Right ventricle myocardium inferior (tissue), 1 donor: ENCODE measurements around the gene ALOX12. TPM values are rescaled to one million over a fixed set of nuclear protein-coding genes. Genes with fewer than 3 reads are reported as not detected.
A peak's percentile ranks its signal among the peaks of the same experiment; 100 is the strongest.

ENCODE experiments used
- ATAC-seq: fragments of 200-7000 bp; cut with Tn5 transposase; one replicate; pipeline ENCODE4 v1.9.1; 2020; ENCODE audit warnings: mild to moderate bottlenecking, moderate library complexity
- DNase-seq: peaks from one replicate; pipeline ENCODE4 v3.0.0; 2021; ENCODE audit errors: missing footprints
- intact Hi-C: fragments of 100-400 bp; cut with DNase I; formaldehyde crosslinking; loops from one replicate; pipeline ENCODE4 v1.11.0; 2022
- total RNA-seq: library from RNA; stranded (reverse); fragmentation: NEBNext Ultra II Directional; extraction: Animal tissue kit (Norgen Biotek cat#: 25700); gene quantifications from one replicate; pipeline ENCODE4 v1.2.1, GENCODE V29; 2021
- donor health status: DM: no; HTN: yes; CAD: no; lungs with severe emphysema.

ALOX12 gene
- total RNA-seq, 1 donor from 2014 or later = 0.11 TPM

GRCh38 chr17:6997171-6997570 is 1.3 kb downstream of the ALOX12 start:
- intact Hi-C loops = no loop called here
- DNase-seq (no peak), ATAC-seq (no peak)

- ATAC-seq = no peak
- intact Hi-C loops = no loop called here
These were observed 3.1 kb downstream of the ALOX12 start for GRCh38 chr17:6998855-6999508.

DNA sequence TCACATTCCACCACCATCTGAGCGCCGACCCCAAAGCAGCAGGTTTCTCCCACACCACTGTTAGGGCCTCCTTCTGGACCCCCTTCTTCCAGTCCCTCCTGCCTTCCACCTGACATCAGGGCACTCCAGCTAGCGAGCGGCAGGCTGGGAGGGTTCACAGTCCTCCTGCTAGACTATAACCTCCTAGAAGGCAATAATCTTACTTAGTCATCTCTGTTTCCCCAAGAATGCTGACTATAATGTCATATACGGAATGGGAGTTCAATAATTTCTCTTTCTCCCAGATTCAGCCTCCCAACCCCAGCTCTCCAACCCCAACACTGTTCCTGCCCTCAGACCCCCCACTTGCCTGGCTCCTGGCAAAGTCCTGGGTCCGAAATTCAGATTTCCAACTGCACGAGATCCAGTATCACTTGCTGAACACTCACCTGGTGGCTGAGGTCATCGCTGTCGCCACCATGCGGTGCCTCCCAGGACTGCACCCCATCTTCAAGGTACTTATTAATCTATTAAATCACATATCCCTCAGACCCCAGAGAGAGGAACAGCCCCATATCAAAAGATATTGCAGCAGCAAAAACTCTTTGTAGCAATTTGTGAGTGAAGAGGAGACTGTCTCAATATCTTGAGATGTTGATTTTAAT is 5.6 kb downstream of the ALOX12 start:
- no peak for ATAC-seq
- intact Hi-C loops = loop anchor here (5.0 to 10.0 kb wide), 2 partner anchors 157 to 334 kb away; no protein-coding TSS in a partner anchor

More at GRCh38 chr17:6998855-6999508, 3.1 kb downstream of the ALOX12 start:
- DNase-seq = no peak

DNA sequence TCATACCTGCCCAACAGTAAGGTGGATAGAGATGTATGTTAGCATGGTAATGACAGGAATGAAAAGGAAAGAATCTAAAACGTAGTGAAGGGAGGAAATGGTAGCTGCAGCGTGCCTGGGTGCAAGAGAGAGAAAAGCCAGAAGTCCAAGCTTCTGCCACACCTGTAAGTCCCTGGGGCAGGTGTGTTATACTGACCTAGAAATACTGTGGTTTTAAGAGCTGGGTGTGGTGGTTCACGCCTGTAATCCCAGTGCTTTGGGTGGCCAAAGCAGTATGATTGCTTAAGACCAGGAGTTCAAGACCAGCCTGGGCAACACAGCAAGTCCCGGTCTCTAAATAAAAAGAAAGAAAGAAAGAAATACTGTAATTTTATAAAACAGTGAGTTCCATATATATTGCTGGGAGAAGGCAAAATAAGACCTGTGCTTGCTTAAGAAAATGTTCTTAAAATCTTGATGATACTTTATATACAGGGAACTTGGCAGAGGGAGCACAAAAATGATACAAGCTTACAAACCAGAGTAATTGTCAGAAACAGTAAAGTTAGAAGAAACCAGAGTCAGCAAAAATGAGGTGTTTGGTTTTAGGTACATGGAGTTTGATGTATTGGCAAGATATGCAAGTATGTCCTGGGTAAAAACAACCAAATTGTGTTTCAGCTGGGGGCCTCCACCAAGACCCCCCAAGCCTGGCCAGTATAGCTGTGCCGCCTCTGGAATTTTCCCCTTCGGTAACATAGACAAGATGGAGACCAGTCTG is 6.6 kb downstream of the ALOX12 start:
- DNase-seq (no peak), ATAC-seq (no peak)
- intact Hi-C loops = loop anchor here (5.0 to 10.0 kb wide), 2 partner anchors 158 to 335 kb away; no protein-coding TSS in a partner anchor

More for the DNA sequence above, 5.6 kb downstream of the ALOX12 start:
- DNase-seq = no peak

GRCh38 chr17:7003745-7004144 is 7.9 kb downstream of the ALOX12 start:
- DNase-seq = no peak
- no peak for ATAC-seq
- intact Hi-C loops = loop anchor here (1.0 to 10.0 kb wide), 3 partner anchors 89 to 336 kb away; no protein-coding TSS in a partner anchor

- DNase-seq (no peak), ATAC-seq (peak; percentile 70)
- intact Hi-C loops = loop anchor here (1.0 to 10.0 kb wide), 4 partner anchors 90 to 352 kb away; partner anchors contain the start of genes C17orf100 and MED31
These were observed 8.8 kb downstream of the ALOX12 start for GRCh38 chr17:7004398-7005253.

DNA sequence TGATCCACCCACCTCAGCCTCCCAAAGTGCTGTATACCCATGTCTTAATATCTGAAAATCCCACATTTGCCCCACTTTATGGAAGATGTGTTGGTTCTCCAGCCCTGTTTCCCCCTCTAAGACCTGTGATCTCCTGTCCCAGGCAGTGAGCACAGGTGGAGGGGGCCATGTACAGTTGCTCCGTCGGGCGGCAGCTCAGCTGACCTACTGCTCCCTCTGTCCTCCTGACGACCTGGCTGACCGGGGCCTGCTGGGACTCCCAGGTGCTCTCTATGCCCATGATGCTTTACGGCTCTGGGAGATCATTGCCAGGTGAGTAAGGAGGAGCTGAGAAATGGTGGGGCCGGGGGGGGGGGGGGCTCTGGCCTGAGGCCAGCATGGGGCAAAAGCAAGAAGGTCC is 9.9 kb downstream of the ALOX12 start:
- no peak for ATAC-seq
- DNase-seq = no peak
- intact Hi-C loops = loop anchor here (5.0 to 10.0 kb wide), 2 partner anchors 161 to 353 kb away; partner anchors contain the start of genes C17orf100 and MED31

GRCh38 chr17:7007143-7007542 is 11.3 kb downstream of the ALOX12 start:
- intact Hi-C loops = loop anchor here (5.0 to 10.0 kb wide), 2 partner anchors 162 to 355 kb away; partner anchors contain the start of genes C17orf100 and MED31

DNA sequence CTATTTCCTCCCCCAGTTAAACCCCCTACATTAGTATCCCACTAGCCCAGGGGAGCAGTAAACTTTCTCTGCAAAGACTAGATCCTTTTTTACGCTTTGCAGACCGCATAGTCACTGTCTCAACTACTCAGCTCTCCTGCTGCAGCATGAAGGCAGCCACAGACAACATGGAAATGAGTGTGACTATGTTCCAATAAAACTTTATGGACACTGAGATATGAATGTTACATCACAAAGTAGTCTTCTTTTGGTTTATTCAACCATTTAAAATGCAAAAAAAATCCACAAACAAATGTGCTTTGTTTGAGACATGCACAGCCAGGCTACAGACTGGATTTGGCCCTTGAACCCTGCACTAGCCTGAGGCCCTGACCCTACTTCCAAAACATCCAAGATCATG is 14.7 kb downstream of the ALOX12 start:
- no peak for ATAC-seq
- no peak for DNase-seq
- intact Hi-C loops = no loop called here

More at GRCh38 chr17:7007143-7007542, 11.3 kb downstream of the ALOX12 start:
- ATAC-seq (no peak), DNase-seq (no peak)

- DNase-seq (no peak), ATAC-seq (no peak)
- intact Hi-C loops = no loop called here
These were observed 15.6 kb downstream of the ALOX12 start for GRCh38 chr17:7011415-7011814.

- ATAC-seq (no peak), DNase-seq (no peak)
- intact Hi-C loops = no loop called here
These were observed 16.0 kb downstream of the ALOX12 start for GRCh38 chr17:7011942-7012254.

DNA sequence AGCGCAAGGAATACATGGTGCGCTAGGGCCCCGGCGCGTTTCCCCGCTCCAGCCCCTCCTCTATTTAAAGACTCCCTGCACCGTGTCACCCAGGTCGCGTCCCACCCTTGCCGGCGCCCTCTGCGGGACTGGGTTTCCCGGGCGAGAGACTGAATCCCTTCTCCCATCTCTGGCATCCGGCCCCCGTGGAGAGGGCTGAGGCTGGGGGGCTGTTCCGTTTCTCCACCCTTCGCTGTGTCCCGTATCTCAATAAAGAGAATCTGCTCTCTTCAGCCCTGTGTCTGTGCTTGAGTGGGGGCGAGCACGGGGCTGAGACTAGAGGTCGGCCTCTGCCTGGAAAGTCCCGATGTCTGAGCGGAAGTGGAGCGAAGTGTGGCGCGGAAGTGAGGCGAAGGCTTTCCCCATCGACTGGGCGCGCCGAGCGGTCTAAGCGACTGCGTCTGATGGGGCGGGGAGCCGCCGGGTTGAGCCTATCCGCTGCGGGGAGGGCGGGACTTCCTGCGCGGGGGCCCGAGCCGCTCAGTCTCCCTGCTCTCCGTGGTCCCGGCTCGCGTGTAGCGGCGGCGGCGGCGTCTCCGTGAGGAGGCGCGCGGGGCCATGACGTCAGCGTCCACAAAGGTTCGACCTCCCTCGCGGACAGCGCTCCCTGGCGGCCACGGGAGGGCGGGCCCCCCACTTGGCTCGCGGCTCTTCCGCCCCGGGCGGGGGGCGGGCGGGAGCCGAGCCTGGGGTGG is 18.6 kb downstream of the ALOX12 start:
- intact Hi-C loops = no loop called here
- DNase-seq (peak; percentile 99), ATAC-seq (peak; percentile 94)

DNA sequence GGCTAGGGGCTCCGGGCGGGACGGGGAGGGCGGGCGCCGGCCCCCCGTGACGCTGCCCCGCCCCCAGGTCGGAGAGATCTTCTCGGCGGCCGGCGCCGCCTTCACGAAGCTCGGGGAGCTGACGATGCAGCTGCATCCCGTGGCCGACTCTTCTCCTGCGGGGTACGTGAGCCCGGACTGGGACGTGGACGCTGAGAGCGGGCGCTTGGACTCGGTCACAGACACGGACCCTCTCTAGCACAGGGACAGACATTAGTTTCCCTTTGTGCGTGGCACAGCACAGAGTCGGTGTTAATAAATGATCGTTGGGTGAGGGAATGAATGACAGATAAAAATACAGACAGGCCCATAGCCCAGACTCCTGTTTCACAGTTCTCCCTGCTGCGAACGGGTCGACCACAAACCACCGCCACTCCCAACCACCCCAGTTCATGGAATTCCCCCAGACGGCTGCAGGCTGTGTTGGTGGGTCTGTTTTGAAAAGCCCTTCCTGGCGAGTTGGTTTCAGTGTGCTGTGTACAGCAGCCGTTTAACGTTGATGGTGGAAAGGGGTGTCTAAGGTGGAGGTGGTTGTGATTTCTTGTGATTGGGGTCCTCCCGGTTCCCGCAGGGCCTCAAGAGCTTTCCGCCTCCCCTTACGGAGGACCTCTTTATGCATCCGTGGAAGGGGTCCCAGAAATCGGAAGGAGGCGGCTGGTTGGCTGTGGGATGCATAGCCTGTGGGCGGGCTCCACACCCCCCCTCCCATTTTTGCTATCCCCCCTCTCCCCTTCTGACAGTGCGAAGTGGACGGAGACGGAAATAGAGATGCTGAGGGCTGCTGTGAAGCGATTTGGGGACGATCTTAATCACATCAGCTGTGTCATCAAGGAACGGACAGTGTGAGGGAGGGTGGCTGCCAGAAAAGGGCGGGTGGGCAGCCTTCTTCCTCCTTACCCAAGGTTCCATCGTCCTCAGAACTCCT is 19.4 kb downstream of the ALOX12 start:
- intact Hi-C loops = no loop called here
- DNase-seq (no peak), ATAC-seq (no peak)

- intact Hi-C loops = no loop called here
- DNase-seq (no peak), ATAC-seq (no peak)
These were observed 20.6 kb downstream of the ALOX12 start for GRCh38 chr17:7016418-7016817.

GRCh38 chr17:7016886-7017826 is 21.3 kb downstream of the ALOX12 start:
- ATAC-seq (no peak), DNase-seq (no peak)
- intact Hi-C loops = no loop called here

DNA sequence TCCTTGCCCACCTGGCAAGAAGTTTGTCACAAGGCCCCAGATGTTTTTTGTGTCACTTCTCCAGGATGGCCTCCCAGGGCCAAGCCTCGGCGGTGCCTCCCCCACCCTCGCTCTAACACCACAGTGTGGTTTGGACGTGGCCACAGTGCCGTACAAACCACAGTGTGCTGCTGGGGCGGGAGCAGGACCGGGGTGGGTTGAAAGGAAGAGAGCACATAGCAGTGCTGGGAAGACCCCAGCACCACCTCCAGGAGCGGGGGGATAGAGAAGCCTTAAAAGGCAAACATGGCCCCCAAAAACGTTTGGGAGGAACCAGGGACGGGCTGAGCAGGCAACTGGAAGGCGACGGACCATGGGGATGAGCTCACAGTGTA is 22.0 kb downstream of the ALOX12 start:
- DNase-seq (no peak), ATAC-seq (no peak)
- intact Hi-C loops = no loop called here
